GM13977 (cell line): ENCODE data around the gene PKP1.

ENCODE experiments used
- DNase-seq: peaks from one replicate; pipeline ENCODE4 v3.0.0; 2012; ENCODE audit warnings: low spot score
- CTCF ChIP-seq: IDR thresholded peaks from 2 replicates; pipeline ENCODE4 v1.5.1; 2012; ENCODE audit warnings: mild to moderate bottlenecking, control low read depth; ENCODE audit not compliant: insufficient read depth; ENCODE audit errors: extremely low read depth, missing control alignments
- in situ Hi-C: fragments of 300-500 bp; cut with MboI; formaldehyde crosslinking; loops from one replicate; pipeline ENCODE4 v1.12.0; 2022; ENCODE audit warnings: low sequenced_read_pairs, low pct_unique_long_range_greater_than_20kb, mixed read lengths, inconsistent platforms; ENCODE audit not compliant: unreplicated experiment

The PKP1 gene

DNA sequence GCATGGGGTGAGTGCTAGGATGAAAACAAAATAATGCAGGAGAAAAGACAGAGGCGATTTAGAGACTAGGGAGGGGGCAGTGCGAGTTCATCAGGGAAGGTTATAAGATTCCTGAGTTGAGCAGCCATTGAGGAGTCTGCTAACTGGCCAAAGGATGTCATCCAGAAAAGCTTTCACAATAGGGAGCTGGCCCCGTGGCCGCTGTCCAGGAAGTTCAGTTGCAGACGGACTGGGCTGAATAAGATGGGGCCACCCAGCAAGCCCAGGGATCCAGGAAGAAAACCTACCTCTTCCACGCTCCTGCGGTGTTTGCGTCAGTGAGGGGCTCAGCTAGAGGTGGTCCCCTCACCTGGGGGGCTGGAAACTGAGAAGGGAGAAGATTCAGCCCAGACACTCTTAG lies 4.0 kb upstream of the PKP1 start:
- TF ChIP-seq CTCF: no peak
- no peak for DNase-seq
- in situ Hi-C loops: no loop called here

GRCh38 chr1:201280884-201281283 lies 2.4 kb upstream of the PKP1 start:
- no peak for TF ChIP-seq CTCF
- DNase-seq: no peak
- in situ Hi-C loops: no loop called here

DNA sequence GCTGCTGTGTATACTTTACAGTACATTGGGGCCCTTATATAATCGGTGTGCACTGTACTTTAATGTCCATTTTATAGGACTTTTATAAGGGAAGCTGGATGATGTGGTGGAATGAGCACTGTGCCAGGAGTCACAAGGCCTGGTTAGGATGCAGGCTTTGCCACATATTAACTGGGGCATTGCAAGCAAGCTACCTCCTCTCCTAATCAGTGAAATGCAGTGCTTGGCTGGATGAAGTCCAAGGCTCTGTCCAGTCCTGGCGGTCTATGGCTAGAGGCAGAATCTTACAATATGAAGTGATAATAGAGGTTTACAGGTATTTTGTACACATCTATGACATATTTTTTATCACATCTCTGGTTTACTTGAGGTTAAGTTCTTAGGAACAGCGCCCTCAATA lies 1.7 kb upstream of the PKP1 start:
- DNase-seq: no peak
- in situ Hi-C loops: no loop called here
- no peak for TF ChIP-seq CTCF

- no peak for TF ChIP-seq CTCF
- no peak for DNase-seq
- in situ Hi-C loops: no loop called here
Measured at GRCh38 chr1:201282216-201282615, 1.1 kb upstream of the PKP1 start.

DNA sequence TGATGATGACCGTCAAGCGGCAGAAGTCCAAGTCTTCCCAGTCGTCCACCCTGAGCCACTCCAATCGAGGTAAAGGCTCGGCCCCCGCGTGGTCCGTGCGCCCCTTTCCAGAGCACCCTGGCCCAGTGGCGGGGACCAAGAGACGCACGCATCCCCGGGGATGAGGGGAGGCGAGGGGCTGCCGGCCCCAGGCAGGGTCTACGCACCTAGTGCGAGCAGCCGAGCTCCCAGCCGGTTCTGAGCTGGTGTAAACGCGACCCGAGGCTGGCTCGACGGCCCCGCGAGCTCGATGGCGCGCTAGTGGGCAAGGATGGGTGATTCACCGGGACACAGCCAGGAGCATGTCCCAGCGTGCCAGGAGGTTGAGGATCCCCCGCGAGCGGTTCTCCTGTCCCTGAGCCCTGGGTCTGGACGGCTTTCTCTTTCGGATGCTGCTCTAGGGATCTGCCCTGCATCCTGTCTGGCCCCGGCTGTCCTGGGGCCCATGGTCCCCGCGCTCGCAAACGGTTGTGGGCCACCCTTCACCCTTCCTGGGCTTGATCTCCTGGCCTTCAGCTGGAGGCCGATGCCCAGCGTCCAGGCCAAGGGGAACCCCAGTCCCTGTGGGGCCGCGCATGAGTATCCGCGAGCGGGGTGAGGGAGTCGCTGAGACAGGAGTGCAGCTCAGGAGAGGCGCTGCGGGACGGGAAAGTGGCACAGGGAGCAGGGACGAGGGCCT lies 689 bp downstream of the PKP1 start:
- TF ChIP-seq CTCF: no peak
- no peak for DNase-seq
- in situ Hi-C loops: no loop called here

GRCh38 chr1:201284636-201285035 lies 1.3 kb downstream of the PKP1 start:
- no peak for DNase-seq
- in situ Hi-C loops: no loop called here
- no peak for TF ChIP-seq CTCF

GRCh38 chr1:201285846-201286245 lies 2.5 kb downstream of the PKP1 start:
- no peak for DNase-seq
- in situ Hi-C loops: no loop called here
- no peak for TF ChIP-seq CTCF
